GM13977 (cell line): Measurements from ENCODE around the gene KIF26B.

Experiments used
- DNase-seq: peaks from one replicate; pipeline ENCODE4 v3.0.0; 2012; ENCODE audit warnings: low spot score
- CTCF ChIP-seq: IDR thresholded peaks from 2 replicates; pipeline ENCODE4 v1.5.1; 2012; ENCODE audit warnings: mild to moderate bottlenecking, control low read depth; ENCODE audit not compliant: insufficient read depth; ENCODE audit errors: extremely low read depth, missing control alignments
- in situ Hi-C: fragments of 300-500 bp; cut with MboI; formaldehyde crosslinking; loops from one replicate; pipeline ENCODE4 v1.12.0; 2022; ENCODE audit warnings: low sequenced_read_pairs, low pct_unique_long_range_greater_than_20kb, mixed read lengths, inconsistent platforms; ENCODE audit not compliant: unreplicated experiment

Gene KIF26B

DNA sequence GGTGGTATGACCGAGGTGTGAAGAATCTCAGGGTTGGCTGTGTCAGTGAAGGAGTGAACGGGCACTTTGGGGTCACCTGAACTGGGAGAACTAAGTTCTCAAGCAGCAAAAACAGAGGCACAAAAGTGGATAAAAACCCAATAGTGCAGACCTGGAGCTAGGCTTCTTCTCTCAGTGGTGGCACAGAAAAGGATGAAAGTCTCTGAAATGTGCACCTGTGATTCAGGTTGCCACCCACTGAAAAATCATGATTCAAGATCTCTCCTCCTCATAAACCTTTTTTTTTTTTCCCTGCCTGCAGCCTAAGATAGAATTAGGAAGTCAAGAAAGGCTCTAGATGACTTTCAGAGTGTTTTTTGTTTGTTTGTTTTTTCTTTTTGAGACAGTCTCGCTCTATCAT lies 304.8 kb downstream of the KIF26B start:
- in situ Hi-C loops = no loop called here

DNA sequence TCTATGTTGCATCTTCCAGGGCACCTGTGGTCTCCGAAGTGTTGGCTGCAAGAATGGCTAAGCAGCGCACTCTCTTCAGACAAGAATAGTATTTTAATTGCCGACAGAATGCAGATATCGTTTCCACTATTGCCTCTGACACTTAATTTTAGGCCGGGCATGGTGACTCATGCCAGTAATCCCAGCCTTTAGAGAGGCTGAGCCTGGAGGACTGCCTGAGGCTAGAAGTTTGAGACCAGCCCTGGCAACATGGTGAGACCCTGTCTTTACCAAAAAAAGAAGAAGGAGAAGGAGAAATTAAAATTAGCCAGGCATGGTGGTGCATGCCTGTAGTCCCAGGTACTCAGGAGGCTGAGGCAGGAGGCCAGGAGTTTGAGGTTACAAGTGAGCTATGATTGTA lies 306.9 kb downstream of the KIF26B start:
- DNase-seq = no peak
- in situ Hi-C loops = no loop called here
- TF ChIP-seq CTCF = no peak

More for the DNA sequence above, 304.8 kb downstream of the KIF26B start:
- no peak for TF ChIP-seq CTCF
- DNase-seq = no peak

GRCh38 chr1:245462161-245462560 lies 307.4 kb downstream of the KIF26B start:
- in situ Hi-C loops = no loop called here
- no peak for DNase-seq
- TF ChIP-seq CTCF = no peak

DNA sequence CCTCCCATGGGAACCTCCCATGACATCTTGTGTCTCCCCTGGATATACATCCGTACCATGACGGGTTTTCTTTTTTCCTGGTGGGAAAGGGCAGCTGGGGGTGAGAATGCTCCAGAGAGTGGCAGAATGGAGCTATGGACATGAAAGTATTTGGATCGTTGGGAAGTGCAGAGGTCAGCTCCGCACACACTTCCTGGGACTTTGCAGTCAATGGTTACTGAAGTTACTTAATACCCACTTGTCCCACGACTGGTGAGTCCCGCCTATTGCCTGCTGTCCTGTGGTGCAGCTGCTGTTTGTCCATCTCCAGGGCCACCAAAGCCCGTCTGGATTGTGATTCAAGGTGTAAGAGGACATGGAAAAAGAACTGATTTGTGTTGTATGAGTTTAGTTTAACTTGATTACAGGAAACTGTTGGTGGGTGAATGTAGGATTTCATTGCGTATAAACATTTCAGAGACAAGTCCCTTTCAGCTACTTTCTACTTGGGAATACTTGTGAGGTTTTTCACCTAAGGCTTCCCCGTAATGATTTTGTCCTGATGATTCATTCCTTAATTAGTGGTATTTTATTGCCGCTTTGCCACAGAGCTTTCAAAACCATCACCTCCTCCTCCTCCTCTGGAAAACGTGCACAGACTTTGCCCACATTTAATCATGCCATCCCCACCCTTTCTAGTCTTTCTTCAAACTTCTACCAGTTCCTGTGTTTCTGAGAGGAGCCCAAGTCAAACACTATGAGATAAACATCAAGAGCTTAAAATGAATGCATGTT lies 308.8 kb downstream of the KIF26B start:
- TF ChIP-seq CTCF = no peak
- in situ Hi-C loops = no loop called here
- no peak for DNase-seq

DNA sequence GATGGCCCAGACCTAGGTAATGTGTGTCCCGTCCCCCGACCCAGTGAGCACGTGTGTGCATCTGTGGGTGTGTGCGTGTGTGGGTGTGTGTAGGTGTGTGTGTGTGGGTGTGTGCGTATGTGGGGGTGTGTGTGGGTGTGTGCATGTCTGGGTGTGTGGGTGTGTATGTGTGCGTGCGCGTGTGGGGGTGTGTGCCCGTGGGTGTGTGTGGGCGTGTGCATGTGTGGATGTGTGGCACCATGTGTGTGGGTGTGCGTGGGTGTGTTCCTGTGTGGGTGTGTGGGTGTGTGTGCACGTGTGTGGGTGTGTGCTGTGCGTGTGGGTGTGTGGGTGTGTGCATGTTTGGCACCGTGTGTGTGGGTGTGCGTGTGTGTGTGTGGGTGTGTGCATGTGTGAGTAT lies 309.5 kb downstream of the KIF26B start:
- in situ Hi-C loops = no loop called here
- no peak for DNase-seq
- no peak for TF ChIP-seq CTCF

DNA sequence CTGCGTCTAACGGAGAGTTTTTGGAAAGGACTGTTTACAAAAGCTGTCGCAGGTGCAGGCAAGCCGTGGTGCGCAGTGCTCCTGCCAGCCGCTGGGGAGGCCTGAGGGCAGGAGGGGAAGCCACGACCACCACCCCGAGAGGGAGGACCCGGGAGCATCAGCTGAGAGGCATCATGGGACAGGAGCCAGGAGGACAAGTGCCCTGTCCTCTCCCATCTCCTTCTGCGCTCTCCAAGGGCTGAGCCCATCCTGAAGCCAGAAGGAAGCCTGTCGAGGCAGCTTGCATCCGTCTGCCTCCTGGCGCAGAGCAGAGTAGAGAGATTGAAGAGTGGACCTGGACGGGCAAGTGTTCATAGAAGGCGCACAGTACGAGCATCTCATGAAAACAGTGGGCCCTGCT lies 310.9 kb downstream of the KIF26B start:
- in situ Hi-C loops = no loop called here
- TF ChIP-seq CTCF = no peak
- no peak for DNase-seq
